NCI-H2029 (cell line): ENCODE data around the gene TSPAN33.
"Not testable (repeated sequence)": the region's sequence is repeated elsewhere in the genome, so short reads cannot be mapped to it uniquely, and the experiment has no call there.

Experiments used
- DNase-seq: peaks from one replicate; lab custom pipeline; 2025; lab: John Stamatoyannopoulos, UW

The TSPAN33 gene

GRCh38 chr7:129209067-129209926 is 64.8 kb downstream of the TSPAN33 start:
- DNase-seq: no peak

GRCh38 chr7:129210256-129210988 is 65.9 kb downstream of the TSPAN33 start:
- DNase-seq: peak; percentile 43

GRCh38 chr7:129210989-129211312 is 66.4 kb downstream of the TSPAN33 start:
- no peak for DNase-seq

DNA sequence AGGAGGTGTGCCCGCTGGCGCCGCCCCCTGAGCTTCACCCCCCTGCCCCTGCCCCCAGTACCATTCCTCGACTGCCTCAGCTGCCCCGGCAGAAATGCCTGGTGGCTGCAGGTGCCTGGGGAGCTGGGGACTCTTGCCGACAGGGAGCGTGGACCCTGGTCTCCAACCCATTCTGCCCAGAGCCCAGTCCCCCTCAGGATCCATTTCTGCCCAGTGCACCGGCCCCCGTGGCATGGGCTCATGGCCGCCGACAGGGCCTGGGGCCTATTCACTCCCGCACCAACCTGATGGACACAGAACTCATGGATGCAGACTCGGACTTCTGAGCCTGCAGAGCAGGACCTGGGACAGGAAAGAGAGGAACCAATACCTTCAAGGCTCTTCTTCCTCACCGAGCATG is 67.6 kb downstream of the TSPAN33 start:
- DNase-seq: no peak

GRCh38 chr7:129212596-129212995 is 68.1 kb downstream of the TSPAN33 start:
- no peak for DNase-seq

DNA sequence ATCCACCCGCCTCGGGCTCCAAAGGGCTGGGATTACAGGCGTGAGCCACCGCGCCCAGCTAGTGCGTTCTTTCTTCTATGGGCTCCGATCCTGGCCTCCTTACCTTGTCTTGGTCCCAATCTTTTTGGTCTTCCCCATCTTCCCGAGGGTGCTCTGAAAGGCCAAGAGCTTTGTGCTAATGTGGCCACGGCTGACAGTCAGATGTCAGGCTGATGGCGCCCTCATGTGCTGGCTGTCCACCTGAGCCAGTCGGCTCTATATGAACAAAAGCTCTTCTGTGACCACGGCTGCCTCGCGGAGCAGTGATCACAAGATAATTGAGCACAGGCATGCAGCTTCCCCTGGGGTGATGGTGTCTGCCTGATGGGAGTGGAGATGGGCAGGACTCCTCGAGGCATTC is 69.3 kb downstream of the TSPAN33 start:
- DNase-seq: peak; percentile 1

- not testable (repeated sequence) for DNase-seq
These were observed 71.2 kb downstream of the TSPAN33 start for GRCh38 chr7:129215691-129216090.

- DNase-seq: not testable (repeated sequence)
These were observed 71.7 kb downstream of the TSPAN33 start for GRCh38 chr7:129216101-129216715.

GRCh38 chr7:129216821-129217416 is 72.4 kb downstream of the TSPAN33 start:
- DNase-seq: not testable (repeated sequence)

DNA sequence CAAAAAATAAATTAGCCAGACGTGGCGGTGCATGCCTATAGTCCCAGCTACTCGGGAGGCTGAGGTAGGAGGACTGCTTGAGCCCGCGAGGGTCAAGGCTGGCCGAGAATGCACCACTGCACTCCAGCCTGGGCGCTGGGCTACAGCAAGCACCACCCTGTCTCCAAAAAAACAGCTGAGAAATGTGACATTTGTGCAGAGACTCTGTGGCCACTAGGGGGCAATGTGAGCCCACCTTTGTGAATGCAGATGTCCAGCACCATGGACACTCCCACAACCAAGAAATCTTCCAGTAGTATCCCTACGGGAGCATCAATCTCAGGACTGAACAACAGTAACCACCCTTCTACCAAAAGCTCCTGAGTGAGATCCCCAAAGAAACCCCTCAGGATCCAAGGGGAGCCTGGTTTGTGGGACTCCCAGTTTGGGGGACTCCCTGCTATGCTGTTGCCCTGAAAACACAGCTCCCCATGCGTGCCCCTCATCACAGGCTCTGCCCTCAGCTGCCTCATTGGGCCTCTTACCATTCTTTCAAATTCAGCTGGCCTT is 74.1 kb downstream of the TSPAN33 start:
- DNase-seq: peak; percentile 71

DNA sequence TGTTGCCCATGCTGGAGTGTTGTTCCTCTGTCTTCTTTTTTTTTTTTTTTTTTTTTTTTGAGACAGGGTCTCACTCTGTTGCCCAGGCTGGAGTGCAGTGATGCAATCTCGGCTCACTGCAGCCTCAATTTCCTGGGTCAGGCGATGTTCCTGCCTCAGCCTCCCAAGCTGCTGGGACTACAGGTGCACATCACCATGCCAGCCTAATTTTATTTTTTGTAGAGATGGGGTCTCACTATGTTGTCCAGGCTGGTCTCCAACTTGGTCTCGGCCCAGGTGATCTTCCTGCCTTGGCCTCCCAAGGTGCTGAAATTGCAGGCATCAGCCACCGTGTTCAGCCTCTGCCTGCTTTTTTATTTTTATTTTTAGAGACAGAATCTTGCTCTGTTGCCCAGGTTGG is 74.7 kb downstream of the TSPAN33 start:
- DNase-seq: not testable (repeated sequence)
